ENCODE measurements around the gene CACNA1A.
"Not testable (repeated sequence)": the region's sequence is repeated elsewhere in the genome, so short reads cannot be mapped to it uniquely, and the experiment has no call there.

The CACNA1A gene

GRCh38 chr19:13506471-13506820, at the start of gene CACNA1A:
Gene CACNA1A (minus strand): TSS chr19:13506479. CDS start chr19:13506224, 255 bp downstream.
- no peak for DNase-seq

- DNase-seq, result no peak
Measured at GRCh38 chr19:13554506-13555240, 48.4 kb upstream of the CACNA1A start.

- no peak for DNase-seq
Measured at GRCh38 chr19:13553880-13554400, 47.7 kb upstream of the CACNA1A start.

- no peak for DNase-seq
Measured at GRCh38 chr19:13548131-13548530, 41.9 kb upstream of the CACNA1A start.

GRCh38 chr19:13547102-13547501, 40.8 kb upstream of the CACNA1A start:
- no peak for DNase-seq

GRCh38 chr19:13544423-13544822, 38.1 kb upstream of the CACNA1A start:
- no peak for DNase-seq

- DNase-seq, result no peak
Measured at GRCh38 chr19:13541554-13541953, 35.3 kb upstream of the CACNA1A start.

- DNase-seq, result no peak
Measured at GRCh38 chr19:13539332-13539731, 33.1 kb upstream of the CACNA1A start.

GRCh38 chr19:13538601-13539253, 32.4 kb upstream of the CACNA1A start:
- DNase-seq, result no peak

- DNase-seq, result no peak
Measured at GRCh38 chr19:13537454-13537853, 31.2 kb upstream of the CACNA1A start.

- no peak for DNase-seq
Measured at GRCh38 chr19:13530720-13531119, 24.4 kb upstream of the CACNA1A start.

- not testable (repeated sequence) for DNase-seq
Measured at GRCh38 chr19:13529721-13530120, 23.4 kb upstream of the CACNA1A start.

GRCh38 chr19:13526552-13526951, 20.3 kb upstream of the CACNA1A start:
- no peak for DNase-seq

- no peak for DNase-seq
Measured at GRCh38 chr19:13521066-13521465, 14.8 kb upstream of the CACNA1A start.

- DNase-seq, result no peak
Measured at GRCh38 chr19:13511947-13512346, 5.7 kb upstream of the CACNA1A start.

- DNase-seq, result no peak
Measured at GRCh38 chr19:13507053-13507611, 853 bp upstream of the CACNA1A start.

GRCh38 chr19:13505761-13506470, 363 bp downstream of the CACNA1A start:
- DNase-seq, result no peak

GRCh38 chr19:13505164-13505695, 1.0 kb downstream of the CACNA1A start:
- no peak for DNase-seq

- DNase-seq, result no peak
Measured at GRCh38 chr19:13503570-13504235, 2.6 kb downstream of the CACNA1A start.

GRCh38 chr19:13502231-13502630, 4.0 kb downstream of the CACNA1A start:
- DNase-seq, result no peak

- DNase-seq, result no peak
Measured at GRCh38 chr19:13499692-13500091, 6.6 kb downstream of the CACNA1A start.

- no peak for DNase-seq
Measured at GRCh38 chr19:13493516-13494310, 12.6 kb downstream of the CACNA1A start.
